ENCODE results near the gene NKX6-2. TPM values are rescaled to one million over a fixed set of nuclear protein-coding genes. Genes with fewer than 3 reads are reported as not detected.

Gene NKX6-2
- total and polyA plus RNA-seq, 2 donors from 2014 or later = 2.5 TPM; not detected in 1

- H3K4me1 ChIP-seq (ENCODE audit: control insufficient read depth in 2 of 3, insufficient read depth in 2 of 3, low read depth in 1 of 3, low read length in 3 of 3) = no peaks in the 10 kb centered on the region
- H3K27ac ChIP-seq (ENCODE audit: low read depth in 2 of 2, low read length in 2 of 2) = no peak overlapping the region
- intact Hi-C loops (cut with DNase I) = no loop called here
- H3K4me3 ChIP-seq (ENCODE audit: low read length in 3 of 3) = no peak overlapping the region
- DNase-seq (no peak), FAIRE-seq (no peak)
- H3K36me3 ChIP-seq (ENCODE audit: control insufficient read depth in 2 of 3, insufficient read depth in 3 of 3, low read length in 3 of 3) = peaks cover 7 to 15% (median 12%) of the 10 kb centered on the region in 3 donors
- H3K9me3 ChIP-seq (ENCODE audit: control insufficient read depth in 2 of 3, insufficient read depth in 1 of 3, low read length in 3 of 3) = peaks cover 0 to 3% (median 0%) of the 10 kb centered on the region in 3 donors
- H3K27me3 ChIP-seq (ENCODE audit: control insufficient read depth, insufficient read depth, low read length) = no peaks in the 10 kb centered on the region
- TF ChIP-seq CTCF (IDR thresholded peaks at IDR 0.05; ENCODE audit: borderline replicate concordance, extremely low read depth, insufficient read depth) = no peak
- no peak overlapping the region for H3K9ac ChIP-seq (ENCODE audit: low read length in 3 of 3)
These were observed 32.4 kb downstream of the NKX6-2 start for GRCh38 chr10:132753596-132753995.

- Histone ChIP-seq H3K36me3 (ENCODE audit: control insufficient read depth in 2 of 3, insufficient read depth in 3 of 3, low read length in 3 of 3) (peaks cover 7 to 15% (median 12%) of the 10 kb centered on the region in 3 donors), H3K27me3 (ENCODE audit: control insufficient read depth, insufficient read depth, low read length) (no peaks in the 10 kb centered on the region), H3K4me3 (ENCODE audit: low read length in 3 of 3) (no peak overlapping the region), H3K27ac (ENCODE audit: low read depth in 2 of 2, low read length in 2 of 2) (no peak overlapping the region), H3K4me1 (ENCODE audit: control insufficient read depth in 2 of 3, insufficient read depth in 2 of 3, low read depth in 1 of 3, low read length in 3 of 3) (no peaks in the 10 kb centered on the region), H3K9me3 (ENCODE audit: control insufficient read depth in 2 of 3, insufficient read depth in 1 of 3, low read length in 3 of 3) (peaks cover 0 to 3% (median 0%) of the 10 kb centered on the region in 3 donors), H3K9ac (ENCODE audit: low read length in 3 of 3) (no peak overlapping the region)
- intact Hi-C loops (cut with DNase I) = no loop called here
- TF ChIP-seq CTCF (IDR thresholded peaks at IDR 0.05; ENCODE audit: borderline replicate concordance, extremely low read depth, insufficient read depth) = no peak
- DNase-seq (no peak), FAIRE-seq (no peak)
These were observed 33.0 kb downstream of the NKX6-2 start for GRCh38 chr10:132752961-132753360.

- Histone ChIP-seq H3K27ac (ENCODE audit: low read depth in 2 of 2, low read length in 2 of 2) (no peak overlapping the region), H3K9me3 (ENCODE audit: control insufficient read depth in 2 of 3, insufficient read depth in 1 of 3, low read length in 3 of 3) (peaks cover 0 to 3% (median 0%) of the 10 kb centered on the region in 3 donors), H3K4me3 (ENCODE audit: low read length in 3 of 3) (no peak overlapping the region), H3K9ac (ENCODE audit: low read length in 3 of 3) (no peak overlapping the region), H3K4me1 (ENCODE audit: control insufficient read depth in 2 of 3, insufficient read depth in 2 of 3, low read depth in 1 of 3, low read length in 3 of 3) (no peaks in the 10 kb centered on the region), H3K27me3 (ENCODE audit: control insufficient read depth, insufficient read depth, low read length) (no peaks in the 10 kb centered on the region), H3K36me3 (ENCODE audit: control insufficient read depth in 2 of 3, insufficient read depth in 3 of 3, low read length in 3 of 3) (peaks cover 7 to 15% (median 12%) of the 10 kb centered on the region in 3 donors)
- intact Hi-C loops (cut with DNase I) = no loop called here
- DNase-seq (no peak), FAIRE-seq (no peak)
- no peak for TF ChIP-seq CTCF (IDR thresholded peaks at IDR 0.05; ENCODE audit: borderline replicate concordance, extremely low read depth, insufficient read depth)
These were observed 33.6 kb downstream of the NKX6-2 start for GRCh38 chr10:132752378-132752777.

- Histone ChIP-seq H3K9ac (ENCODE audit: low read length in 3 of 3) (no peak overlapping the region), H3K27me3 (ENCODE audit: control insufficient read depth, insufficient read depth, low read length) (no peaks in the 10 kb centered on the region), H3K4me1 (ENCODE audit: control insufficient read depth in 2 of 3, insufficient read depth in 2 of 3, low read depth in 1 of 3, low read length in 3 of 3) (no peaks in the 10 kb centered on the region), H3K27ac (ENCODE audit: low read depth in 2 of 2, low read length in 2 of 2) (no peak overlapping the region), H3K9me3 (ENCODE audit: control insufficient read depth in 2 of 3, insufficient read depth in 1 of 3, low read length in 3 of 3) (peaks cover 0 to 2% (median 0%) of the 10 kb centered on the region in 3 donors), H3K36me3 (ENCODE audit: control insufficient read depth in 2 of 3, insufficient read depth in 3 of 3, low read length in 3 of 3) (peaks cover under 1 to 10% (median 7%) of the 10 kb centered on the region in 3 donors), H3K4me3 (ENCODE audit: low read length in 3 of 3) (no peak overlapping the region)
- DNase-seq (no peak), FAIRE-seq (no peak)
- intact Hi-C loops (cut with DNase I) = no loop called here
- no peak for TF ChIP-seq CTCF (IDR thresholded peaks at IDR 0.05; ENCODE audit: borderline replicate concordance, extremely low read depth, insufficient read depth)
These were observed 35.0 kb downstream of the NKX6-2 start for GRCh38 chr10:132750936-132751335.
